Trophoblast cell (in vitro differentiated cells and primary cell): ENCODE results near the gene IQSEC3.
A peak's percentile ranks its signal among the peaks of the same experiment; 100 is the strongest.
"Not testable (repeated sequence)": the region's sequence is repeated elsewhere in the genome, so short reads cannot be mapped to it uniquely, and the experiment has no call there.

Experiments used
- DNase-seq, 2 donors: peaks; one replicate each; pipeline ENCODE4 v3.0.0-alpha.2; 2016
- H2AFZ ChIP-seq: 2 replicates; pipeline ENCODE4 v1.6.1; 2013; ENCODE audit warnings: low read length, moderate library complexity, mild to moderate bottlenecking; ENCODE audit not compliant: insufficient read depth, poor library complexity
- H2AK5ac ChIP-seq: 2 replicates; pipeline ENCODE4 v1.6.1; 2013; ENCODE audit warnings: mild to moderate bottlenecking, low read length
- H2BK120ac ChIP-seq: 2 replicates; pipeline ENCODE4 v1.6.1; 2013; ENCODE audit warnings: low read length, mild to moderate bottlenecking, moderate library complexity; ENCODE audit not compliant: insufficient read depth, poor library complexity
- H2BK12ac ChIP-seq: 2 replicates; pipeline ENCODE4 v1.6.1; 2013; ENCODE audit warnings: mild to moderate bottlenecking, low read length, moderate library complexity
- H2BK5ac ChIP-seq: 2 replicates; pipeline ENCODE4 v1.6.1; 2013; ENCODE audit warnings: low read length, low read depth, moderate library complexity, mild to moderate bottlenecking; ENCODE audit not compliant: poor library complexity
- H3K14ac ChIP-seq: 2 replicates; pipeline ENCODE4 v1.6.1; 2013; ENCODE audit warnings: mild to moderate bottlenecking, low read length
- H3K18ac ChIP-seq: 2 replicates; pipeline ENCODE4 v1.6.1; 2013; ENCODE audit warnings: mild to moderate bottlenecking, low read length
- H3K23ac ChIP-seq: 2 replicates; pipeline ENCODE4 v1.6.1; 2013; ENCODE audit warnings: low read length
- H3K27ac ChIP-seq: 2 replicates; pipeline ENCODE4 v1.5.1; 2013; ENCODE audit warnings: low read depth, mild to moderate bottlenecking, inconsistent platforms, low read length, moderate library complexity
- H3K27me3 ChIP-seq: 2 replicates; pipeline ENCODE4 v1.6.1; 2013; ENCODE audit warnings: inconsistent platforms, mild to moderate bottlenecking, low read length, moderate library complexity; ENCODE audit not compliant: insufficient read depth
- H3K36me3 ChIP-seq, 2 experiments: 1 replicate in 1 of 2; 2 replicates in 1 of 2; pipeline ENCODE4 v1.6.1; 2013; ENCODE audit warnings: low read length in 2 of 2, mild to moderate bottlenecking in 2 of 2, moderate library complexity in 1 of 2; ENCODE audit not compliant: insufficient read depth in 2 of 2, control insufficient read depth in 1 of 2
- H3K4ac ChIP-seq: 2 replicates; pipeline ENCODE4 v1.6.1; 2013; ENCODE audit warnings: low read depth, mild to moderate bottlenecking, low read length, moderate library complexity
- H3K4me1 ChIP-seq, 2 experiments: 1 replicate in 1 of 2; 2 replicates in 1 of 2; pipeline ENCODE4 v1.6.1; 2013; ENCODE audit warnings: low read length in 2 of 2, mild to moderate bottlenecking in 2 of 2, moderate library complexity in 1 of 2; ENCODE audit not compliant: insufficient read depth in 2 of 2, control insufficient read depth in 1 of 2
- H3K4me2 ChIP-seq: 2 replicates; pipeline ENCODE4 v1.6.1; 2013; ENCODE audit warnings: inconsistent platforms, mild to moderate bottlenecking, low read length, moderate library complexity
- H3K4me3 ChIP-seq: 2 replicates; pipeline ENCODE4 v1.5.1; 2013; ENCODE audit warnings: mild to moderate bottlenecking, low read depth, low read length, inconsistent platforms
- H3K79me1 ChIP-seq: one replicate; pipeline ENCODE4 v1.6.1; 2013; ENCODE audit warnings: low read length
- H3K79me2 ChIP-seq: 2 replicates; pipeline ENCODE4 v1.6.1; 2013; ENCODE audit warnings: low read length, mild to moderate bottlenecking; ENCODE audit not compliant: control insufficient read depth, insufficient read depth, poor library complexity
- H3K9ac ChIP-seq: 2 replicates; pipeline ENCODE4 v1.6.1; 2013; ENCODE audit warnings: mild to moderate bottlenecking, low read length
- H3K9me3 ChIP-seq: 2 replicates; pipeline ENCODE4 v1.6.1; 2013; ENCODE audit warnings: low read depth, mild to moderate bottlenecking, control low read depth, inconsistent platforms, low read length; ENCODE audit not compliant: insufficient read depth
- H4K12ac ChIP-seq: 2 replicates; pipeline ENCODE4 v1.6.1; 2013; ENCODE audit warnings: low read depth, mild to moderate bottlenecking, low read length, moderate library complexity
- H4K8ac ChIP-seq: 2 replicates; pipeline ENCODE4 v1.6.1; 2013; ENCODE audit warnings: low read depth, mild to moderate bottlenecking, low read length, moderate library complexity
- H4K91ac ChIP-seq: one replicate; pipeline ENCODE4 v1.6.1; 2013; ENCODE audit warnings: low read depth, mild to moderate bottlenecking, low read length, moderate library complexity
- WGBS: extraction: QIAGEN DNeasy Blood & Tissue Kit; methylation state at CpG from one replicate; pipeline ENCODE4 v1.1.7; 2013; ENCODE audit warnings: missing lambda C conversion rate; ENCODE audit not compliant: insufficient read length, insufficient coverage; ENCODE audit errors: extremely low coverage; 5-methylcytosine and 5-hydroxymethylcytosine counted together

The IQSEC3 gene

DNA sequence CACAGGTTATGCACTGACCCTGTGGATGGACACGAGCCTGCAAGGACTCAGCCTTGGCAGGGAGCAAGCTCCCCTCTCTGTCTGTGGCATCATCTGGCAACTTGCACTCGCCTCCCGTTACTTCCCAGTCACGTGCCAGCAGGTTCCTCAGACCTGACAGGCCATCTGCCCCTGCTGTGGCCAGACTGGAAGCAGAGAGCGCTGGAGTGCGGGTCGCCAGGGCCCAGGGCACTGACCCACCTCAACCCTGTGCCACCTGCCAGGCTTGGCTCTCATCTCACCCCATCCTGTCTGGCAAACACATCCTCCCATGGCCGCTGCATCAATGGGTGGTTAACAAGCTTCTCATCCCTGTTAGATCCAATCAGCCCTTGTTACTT is 119.0 kb downstream of the IQSEC3 start:
- no peaks in the 10 kb centered on the region for H3K36me3 ChIP-seq
- no peak overlapping the region for H3K14ac ChIP-seq
- H3K4me2 ChIP-seq = no peak overlapping the region
- H3K18ac ChIP-seq = no peak overlapping the region
- DNase-seq = no peak
- no peak overlapping the region for H2AK5ac ChIP-seq
- no peak overlapping the region for H3K4ac ChIP-seq
- no peak overlapping the region for H4K8ac ChIP-seq
- H3K27me3 ChIP-seq = no peaks in the 10 kb centered on the region
- H3K9ac ChIP-seq = no peak overlapping the region
- no peak overlapping the region for H3K4me3 ChIP-seq
- no peak overlapping the region for H2BK5ac ChIP-seq
- WGBS = no CpG with 5 or more reads among the region's 8 CpGs
- no peaks in the 10 kb centered on the region for H3K79me2 ChIP-seq
- no peak overlapping the region for H3K23ac ChIP-seq
- H3K4me1 ChIP-seq = peaks cover 0 to 10% of the 10 kb centered on the region in 2 experiments
- H4K12ac ChIP-seq = no peak overlapping the region
- no peak overlapping the region for H2AFZ ChIP-seq
- H3K27ac ChIP-seq = no peak overlapping the region
- H3K9me3 ChIP-seq = peaks cover 5% of the 10 kb centered on the region
- H2BK120ac ChIP-seq = no peak overlapping the region
- H2BK12ac ChIP-seq = no peak overlapping the region
- no peak overlapping the region for H4K91ac ChIP-seq
- no peaks in the 10 kb centered on the region for H3K79me1 ChIP-seq

DNA sequence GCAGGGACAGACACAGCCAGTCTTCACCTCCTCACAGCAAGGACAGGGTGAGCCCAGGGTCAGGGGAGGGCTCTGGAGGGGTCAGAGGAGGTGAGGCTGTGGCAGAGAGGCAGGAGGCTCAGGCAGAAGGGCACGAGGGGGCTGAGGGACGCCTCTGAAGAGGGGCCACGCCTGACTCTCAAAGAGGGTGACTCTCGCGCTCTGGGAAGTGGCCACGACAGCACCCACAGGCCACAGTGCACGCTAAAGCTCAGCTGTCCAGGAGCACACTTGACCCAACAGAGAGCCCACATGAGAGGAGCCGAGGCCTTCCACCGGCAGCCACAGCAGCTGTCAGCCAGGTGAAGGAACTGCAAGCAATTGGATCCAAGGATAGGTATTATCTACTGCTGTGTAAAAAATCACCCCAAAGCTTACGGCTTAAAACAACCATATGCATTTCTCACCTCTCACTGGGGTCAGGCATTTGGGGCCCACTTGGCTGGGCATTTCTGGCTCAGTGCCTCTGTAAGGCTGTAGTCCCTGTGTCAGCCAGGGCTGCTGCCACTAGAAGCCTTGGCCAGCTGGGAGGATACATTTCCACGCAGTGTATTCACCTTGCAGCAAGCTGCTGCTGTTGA is 119.5 kb downstream of the IQSEC3 start:
- Histone ChIP-seq H3K18ac (no peak overlapping the region), H4K8ac (no peak overlapping the region), H3K4me1 (peaks cover 0 to 9% of the 10 kb centered on the region in 2 experiments), H2AFZ (no peak overlapping the region), H3K23ac (no peak overlapping the region), H3K9ac (no peak overlapping the region), H3K79me1 (no peaks in the 10 kb centered on the region), H2AK5ac (no peak overlapping the region), H3K4me2 (no peak overlapping the region), H3K4me3 (no peak overlapping the region), H3K79me2 (no peaks in the 10 kb centered on the region), H3K4ac (no peak overlapping the region), H3K36me3 (no peaks in the 10 kb centered on the region), H3K27me3 (no peaks in the 10 kb centered on the region), H4K91ac (no peak overlapping the region), H3K14ac (no peak overlapping the region), H2BK5ac (no peak overlapping the region), H2BK12ac (no peak overlapping the region), H3K9me3 (peaks cover 5% of the 10 kb centered on the region), H3K27ac (no peak overlapping the region), H4K12ac (no peak overlapping the region), H2BK120ac (no peak overlapping the region)
- DNase-seq = no peak
- no CpG with 5 or more reads among the region's 11 CpGs for WGBS

DNA sequence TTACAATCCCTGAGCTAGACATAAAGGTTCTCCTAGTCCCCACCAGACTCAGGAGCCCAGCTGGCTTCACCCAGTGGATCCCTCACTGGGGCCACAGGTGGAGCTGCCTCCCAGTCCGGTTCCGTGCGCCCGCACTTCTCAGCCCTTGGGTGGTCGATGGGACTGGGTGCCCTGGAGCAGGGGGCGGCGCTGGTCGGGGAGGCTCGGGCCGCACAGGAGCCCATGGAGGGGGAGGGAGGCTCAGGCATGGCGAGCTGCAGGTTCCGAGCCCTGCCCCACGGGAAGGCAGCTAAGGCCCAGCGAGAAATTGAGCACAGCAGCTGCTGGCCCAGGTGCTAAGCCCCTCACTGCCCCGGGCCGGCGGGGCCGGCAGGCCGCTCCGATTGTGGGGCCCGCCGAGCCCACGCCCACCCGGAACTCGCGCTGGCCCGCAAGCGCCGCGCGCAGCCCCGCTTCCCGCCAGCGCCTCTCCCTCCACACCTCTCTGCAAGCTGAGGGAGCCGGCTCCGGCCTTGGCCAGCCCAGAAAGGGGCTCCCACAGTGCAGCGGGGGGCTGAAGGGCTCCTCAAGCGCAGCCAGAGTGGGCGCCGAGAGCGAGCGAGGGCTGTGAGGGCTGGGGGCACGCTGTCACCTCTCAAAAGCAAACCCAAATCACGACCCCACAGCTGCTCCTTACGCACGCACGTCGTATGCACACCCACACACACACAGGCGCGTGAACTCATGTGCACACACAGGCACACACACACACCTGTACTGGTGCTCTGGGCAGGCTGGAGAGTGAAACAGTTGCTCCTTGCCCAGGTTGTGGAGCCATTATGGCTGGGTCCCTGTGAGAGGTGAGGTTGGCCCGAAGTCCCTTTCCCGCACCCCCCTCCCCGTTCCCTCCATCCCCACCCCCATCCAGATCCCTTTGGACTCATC is 121.7 kb downstream of the IQSEC3 start:
- not testable (repeated sequence) for H4K8ac ChIP-seq, H3K27ac ChIP-seq, H3K79me2 ChIP-seq, H3K27me3 ChIP-seq, H2AFZ ChIP-seq, H2BK5ac ChIP-seq, H3K9me3 ChIP-seq, H2BK120ac ChIP-seq, H2AK5ac ChIP-seq, DNase-seq, H3K79me1 ChIP-seq, H4K12ac ChIP-seq, H3K9ac ChIP-seq, H4K91ac ChIP-seq, H3K18ac ChIP-seq, H3K4ac ChIP-seq, H3K36me3 ChIP-seq, H3K23ac ChIP-seq, H2BK12ac ChIP-seq, H3K4me1 ChIP-seq, H3K14ac ChIP-seq
- no CpG with 5 or more reads among the region's 53 CpGs for WGBS
- Histone ChIP-seq H3K4me3 (peak overlapping the region; percentile 63), H3K4me2 (peak overlapping the region; percentile 58)

DNA sequence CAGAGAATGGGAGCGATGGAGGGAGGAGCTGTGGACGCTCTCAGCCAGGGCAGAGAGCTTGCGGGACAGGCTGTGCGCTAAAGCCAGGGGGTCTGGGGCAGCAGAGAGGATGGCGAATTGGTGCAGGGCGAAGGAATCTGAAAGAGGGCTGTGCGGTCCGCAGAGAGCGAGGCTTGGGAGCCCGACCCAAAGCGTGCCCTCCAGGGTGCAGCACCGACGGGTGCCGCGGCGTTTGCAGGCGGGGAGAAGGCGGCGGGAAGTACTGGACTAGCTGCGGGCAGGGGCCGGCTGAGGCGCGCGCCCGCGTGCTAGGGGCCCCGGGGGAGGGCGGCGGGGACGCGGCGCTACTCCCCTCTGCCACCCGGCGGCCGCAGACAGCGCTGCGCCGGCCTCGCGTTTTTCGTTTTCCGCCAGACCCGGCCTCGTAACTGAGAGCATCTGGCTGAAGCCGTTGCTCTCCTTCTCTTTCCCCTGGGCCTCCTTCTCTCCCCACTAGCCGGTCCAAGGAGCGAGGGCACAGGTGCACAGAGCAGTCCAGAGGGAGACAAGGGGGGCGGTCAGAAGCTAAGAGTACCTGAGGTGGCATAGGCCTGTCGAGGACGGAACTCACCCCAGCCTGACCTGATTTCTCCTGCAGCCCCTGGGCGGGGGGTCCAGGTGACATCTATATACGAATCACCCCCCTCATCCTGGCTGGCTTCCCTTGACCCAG is 122.5 kb downstream of the IQSEC3 start:
- no peaks in the 10 kb centered on the region for H3K27me3 ChIP-seq
- H4K8ac ChIP-seq = no peak overlapping the region
- WGBS = no CpG with 5 or more reads among the region's 52 CpGs

More for the DNA sequence above, 122.5 kb downstream of the IQSEC3 start:
- Histone ChIP-seq H3K9ac (no peak overlapping the region), H3K36me3 (no peaks in the 10 kb centered on the region), H2BK120ac (no peak overlapping the region), H2BK12ac (no peak overlapping the region), H4K91ac (no peak overlapping the region), H3K79me1 (no peaks in the 10 kb centered on the region), H2AK5ac (no peak overlapping the region), H3K4me2 (peak overlapping the region; percentile 58), H3K4ac (no peak overlapping the region), H2AFZ (no peak overlapping the region), H3K23ac (no peak overlapping the region), H2BK5ac (no peak overlapping the region), H3K4me1 (no peaks in the 10 kb centered on the region), H3K79me2 (no peaks in the 10 kb centered on the region), H3K9me3 (peaks cover 5% of the 10 kb centered on the region), H3K4me3 (peak overlapping the region; percentile 64), H3K14ac (no peak overlapping the region), H3K18ac (no peak overlapping the region), H4K12ac (no peak overlapping the region), H3K27ac (no peak overlapping the region)
- DNase-seq = peak; percentile 25 to 60
